Activated T-helper 17 cell treated with anti-CD3 and anti-CD28 coated beads, Interleukin-2, amount 50 U/mL, for 72 hours (primary cell): ENCODE results near the gene SCG2. TPM values are rescaled to one million over a fixed set of nuclear protein-coding genes. Genes with fewer than 3 reads are reported as not detected.

Experiments
- ATAC-seq: fragments of 150-1000 bp; cut with Tn5 transposase; replicated peaks from 2 replicates; pipeline ENCODE4 v1.10.0; 2021; ENCODE audit warnings: mild to moderate bottlenecking, moderate library complexity
- H3K27ac Mint-ChIP-seq: one replicate; pipeline ENCODE4 v1.8.0; 2022; ENCODE audit warnings: mixed read lengths
- H3K27me3 Mint-ChIP-seq: one replicate; pipeline ENCODE4 v1.8.0; 2022; ENCODE audit warnings: mixed read lengths
- H3K36me3 Mint-ChIP-seq: one replicate; pipeline ENCODE4 v1.8.0; 2022; ENCODE audit warnings: low read depth, mild to moderate bottlenecking, mixed read lengths
- H3K4me1 Mint-ChIP-seq: one replicate; pipeline ENCODE4 v1.8.0; 2022; ENCODE audit warnings: mixed read lengths
- H3K4me3 Mint-ChIP-seq: one replicate; pipeline ENCODE4 v1.8.0; 2022; ENCODE audit warnings: mild to moderate bottlenecking, mixed read lengths
- H3K9me3 Mint-ChIP-seq: one replicate; pipeline ENCODE4 v1.8.0; 2022; ENCODE audit warnings: mixed read lengths
- total RNA-seq, 2 donors: library from RNA; stranded (reverse); gene quantifications; one replicate each; pipeline ENCODE4 v1.2.3, GENCODE V29; 2022

The SCG2 gene
- total RNA-seq, 2 donors from 2014 or later, result not detected

GRCh38 chr2:223621901-223622300 is 19.7 kb upstream of the SCG2 start:
- no peak for ATAC-seq
- H3K27ac Mint-ChIP-seq, result no peak overlapping the region
- H3K27me3 Mint-ChIP-seq, result peaks cover 34% of the 10 kb centered on the region
- H3K4me1 Mint-ChIP-seq, result no peaks in the 10 kb centered on the region
- no peaks in the 10 kb centered on the region for H3K36me3 Mint-ChIP-seq
- H3K9me3 Mint-ChIP-seq, result no peaks in the 10 kb centered on the region
- H3K4me3 Mint-ChIP-seq, result no peak overlapping the region

- ATAC-seq, result no peak
Measured at GRCh38 chr2:223619486-223620129, 17.4 kb upstream of the SCG2 start.

GRCh38 chr2:223618172-223619035 is 16.2 kb upstream of the SCG2 start:
- no peak for ATAC-seq
- H3K4me3 Mint-ChIP-seq, result no peak overlapping the region
- H3K4me1 Mint-ChIP-seq, result no peaks in the 10 kb centered on the region
- H3K27me3 Mint-ChIP-seq, result peaks cover 37% of the 10 kb centered on the region
- H3K27ac Mint-ChIP-seq, result no peak overlapping the region
- no peaks in the 10 kb centered on the region for H3K36me3 Mint-ChIP-seq
- peaks cover 3% of the 10 kb centered on the region for H3K9me3 Mint-ChIP-seq

More at GRCh38 chr2:223619486-223620129, 17.4 kb upstream of the SCG2 start:
- H3K27me3 Mint-ChIP-seq, result peaks cover 27% of the 10 kb centered on the region
- H3K9me3 Mint-ChIP-seq, result peaks cover 3% of the 10 kb centered on the region
- H3K4me3 Mint-ChIP-seq, result no peak overlapping the region
- H3K4me1 Mint-ChIP-seq, result no peaks in the 10 kb centered on the region
- no peak overlapping the region for H3K27ac Mint-ChIP-seq
- H3K36me3 Mint-ChIP-seq, result no peaks in the 10 kb centered on the region

GRCh38 chr2:223614534-223614933 is 12.4 kb upstream of the SCG2 start:
- Mint-ChIP-seq H3K4me1 (no peaks in the 10 kb centered on the region), H3K4me3 (no peak overlapping the region), H3K27me3 (peaks cover 38% of the 10 kb centered on the region), H3K36me3 (no peaks in the 10 kb centered on the region), H3K9me3 (peaks cover 7% of the 10 kb centered on the region), H3K27ac (no peak overlapping the region)
- no peak for ATAC-seq

- Mint-ChIP-seq H3K4me1 (no peaks in the 10 kb centered on the region), H3K36me3 (no peaks in the 10 kb centered on the region), H3K27me3 (peaks cover 35% of the 10 kb centered on the region), H3K27ac (no peak overlapping the region), H3K4me3 (no peak overlapping the region), H3K9me3 (peaks cover 7% of the 10 kb centered on the region)
- ATAC-seq, result no peak
Measured at GRCh38 chr2:223613017-223613950, 11.1 kb upstream of the SCG2 start.

GRCh38 chr2:223612501-223612900 is 10.3 kb upstream of the SCG2 start:
- Mint-ChIP-seq H3K4me3 (no peak overlapping the region), H3K27ac (no peak overlapping the region), H3K36me3 (no peaks in the 10 kb centered on the region), H3K27me3 (peaks cover 35% of the 10 kb centered on the region), H3K4me1 (no peaks in the 10 kb centered on the region), H3K9me3 (peaks cover 7% of the 10 kb centered on the region)
- no peak for ATAC-seq

GRCh38 chr2:223611061-223611460 is 8.9 kb upstream of the SCG2 start:
- Mint-ChIP-seq H3K27ac (no peak overlapping the region), H3K36me3 (no peaks in the 10 kb centered on the region), H3K9me3 (peaks cover 13% of the 10 kb centered on the region), H3K27me3 (peaks cover 42% of the 10 kb centered on the region), H3K4me3 (no peak overlapping the region), H3K4me1 (no peaks in the 10 kb centered on the region)
- no peak for ATAC-seq

- Mint-ChIP-seq H3K36me3 (no peaks in the 10 kb centered on the region), H3K4me3 (no peak overlapping the region), H3K9me3 (peaks cover 10% of the 10 kb centered on the region), H3K27me3 (peaks cover 19% of the 10 kb centered on the region), H3K27ac (no peak overlapping the region), H3K4me1 (no peaks in the 10 kb centered on the region)
- no peak for ATAC-seq
Measured at GRCh38 chr2:223607476-223607875, 5.3 kb upstream of the SCG2 start.

- no peak for ATAC-seq
- H3K27ac Mint-ChIP-seq, result no peak overlapping the region
- H3K9me3 Mint-ChIP-seq, result peaks cover 10% of the 10 kb centered on the region
- H3K27me3 Mint-ChIP-seq, result peaks cover 19% of the 10 kb centered on the region
- no peaks in the 10 kb centered on the region for H3K36me3 Mint-ChIP-seq
- H3K4me3 Mint-ChIP-seq, result no peak overlapping the region
- H3K4me1 Mint-ChIP-seq, result no peaks in the 10 kb centered on the region
Measured at GRCh38 chr2:223606946-223607345, 4.8 kb upstream of the SCG2 start.

GRCh38 chr2:223604231-223604630 is 2.1 kb upstream of the SCG2 start:
- ATAC-seq, result no peak
- no peak overlapping the region for H3K27ac Mint-ChIP-seq
- H3K36me3 Mint-ChIP-seq, result no peaks in the 10 kb centered on the region
- H3K27me3 Mint-ChIP-seq, result peaks cover 10% of the 10 kb centered on the region
- peaks cover 6% of the 10 kb centered on the region for H3K9me3 Mint-ChIP-seq
- no peaks in the 10 kb centered on the region for H3K4me1 Mint-ChIP-seq
- no peak overlapping the region for H3K4me3 Mint-ChIP-seq

GRCh38 chr2:223602972-223603371 is 811 bp upstream of the SCG2 start:
- Mint-ChIP-seq H3K4me3 (no peak overlapping the region), H3K9me3 (peaks cover 6% of the 10 kb centered on the region), H3K27ac (no peak overlapping the region), H3K36me3 (no peaks in the 10 kb centered on the region), H3K27me3 (peaks cover 13% of the 10 kb centered on the region), H3K4me1 (no peaks in the 10 kb centered on the region)
- ATAC-seq, result no peak

GRCh38 chr2:223601018-223601417 is 1.1 kb downstream of the SCG2 start:
- Mint-ChIP-seq H3K27me3 (peaks cover 6% of the 10 kb centered on the region), H3K9me3 (no peaks in the 10 kb centered on the region), H3K27ac (no peak overlapping the region), H3K4me3 (no peak overlapping the region), H3K36me3 (no peaks in the 10 kb centered on the region), H3K4me1 (no peaks in the 10 kb centered on the region)
- ATAC-seq, result no peak

- H3K36me3 Mint-ChIP-seq, result no peaks in the 10 kb centered on the region
- no peaks in the 10 kb centered on the region for H3K4me1 Mint-ChIP-seq
- no peak overlapping the region for H3K4me3 Mint-ChIP-seq
- H3K27me3 Mint-ChIP-seq, result peaks cover 6% of the 10 kb centered on the region
- H3K9me3 Mint-ChIP-seq, result no peaks in the 10 kb centered on the region
- no peak overlapping the region for H3K27ac Mint-ChIP-seq
- ATAC-seq, result no peak
Measured at GRCh38 chr2:223599640-223600380, 2.4 kb downstream of the SCG2 start.
